Activated T-helper 1 cell treated with anti-CD3 and anti-CD28 coated beads, Interleukin-12 subunit alpha, Interleukin-12 subunit beta, Interleukin-2, Interleukin-4 antibody, amounts not matched to agents 30 ng/mL and 10 ng/mL and 1 ng/mL, durations not matched to agents 14 hours and 24 hours and 36 hours (primary cell): ENCODE results near the gene CECR2. TPM values are rescaled to one million over a fixed set of nuclear protein-coding genes. Genes with fewer than 3 reads are reported as not detected.

Source experiments
- DNase-seq: peaks from one replicate; pipeline ENCODE4 v3.0.0; 2021; ENCODE audit warnings: low spot score
- H3K27ac Mint-ChIP-seq: one replicate; pipeline ENCODE4 v1.8.0; 2021; ENCODE audit warnings: mild to moderate bottlenecking, mixed read lengths
- H3K27me3 Mint-ChIP-seq: one replicate; pipeline ENCODE4 v1.8.0; 2022; ENCODE audit warnings: mild to moderate bottlenecking, moderate library complexity, mixed read lengths; ENCODE audit not compliant: insufficient read depth
- H3K36me3 Mint-ChIP-seq: one replicate; pipeline ENCODE4 v1.8.0; 2021; ENCODE audit warnings: low read depth, mixed read lengths
- H3K4me1 Mint-ChIP-seq: one replicate; pipeline ENCODE4 v1.8.0; 2021; ENCODE audit warnings: low read depth, mixed read lengths
- H3K4me3 Mint-ChIP-seq: one replicate; pipeline ENCODE4 v1.8.0; 2021; ENCODE audit warnings: mild to moderate bottlenecking, moderate library complexity, mixed read lengths
- H3K9me3 Mint-ChIP-seq: one replicate; pipeline ENCODE4 v1.8.0; 2021; ENCODE audit warnings: mixed read lengths
- intact Hi-C: fragments of 100-400 bp; cut with micrococcal nuclease; formaldehyde crosslinking; loops from one replicate; pipeline ENCODE4 v1.15.1; 2024
- total RNA-seq: library from RNA; stranded (reverse); gene quantifications from 2 replicates; pipeline ENCODE4 v1.2.3, GENCODE V29; 2022

Gene CECR2
- total RNA-seq, 1 donor from 2014 or later = 0.18 TPM

DNA sequence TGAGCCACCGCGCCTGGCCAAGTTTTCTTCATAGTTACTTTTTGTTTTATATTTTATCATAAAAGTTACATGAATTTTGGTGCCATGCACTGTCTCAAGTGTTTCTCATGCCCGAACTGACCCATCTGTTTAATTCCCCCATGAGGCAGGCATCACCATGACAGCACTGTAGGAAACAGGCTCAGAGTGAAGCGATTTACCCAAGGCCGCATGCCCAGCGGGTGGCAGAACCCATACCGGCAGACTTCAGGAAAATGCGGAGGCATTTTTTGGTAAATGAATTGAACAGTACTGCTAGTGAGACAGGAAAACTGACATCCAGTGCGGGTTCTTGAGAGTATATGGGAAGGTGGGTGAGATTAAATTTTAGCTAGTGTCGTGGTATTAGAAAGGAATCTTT is 19.0 kb downstream of the CECR2 start:
- no peak overlapping the region for H3K4me3 Mint-ChIP-seq
- peaks cover 5% of the 10 kb centered on the region for H3K27me3 Mint-ChIP-seq
- H3K27ac Mint-ChIP-seq = no peak overlapping the region
- H3K9me3 Mint-ChIP-seq = no peaks in the 10 kb centered on the region
- H3K4me1 Mint-ChIP-seq = no peaks in the 10 kb centered on the region
- no peaks in the 10 kb centered on the region for H3K36me3 Mint-ChIP-seq
- intact Hi-C loops = no loop called here
- no peak for DNase-seq

GRCh38 chr22:17390087-17390486 is 20.8 kb downstream of the CECR2 start:
- Mint-ChIP-seq H3K4me1 (no peaks in the 10 kb centered on the region), H3K9me3 (no peaks in the 10 kb centered on the region), H3K36me3 (no peaks in the 10 kb centered on the region), H3K27ac (no peak overlapping the region), H3K4me3 (no peak overlapping the region), H3K27me3 (peaks cover 9% of the 10 kb centered on the region)
- DNase-seq = no peak
- intact Hi-C loops = no loop called here

DNA sequence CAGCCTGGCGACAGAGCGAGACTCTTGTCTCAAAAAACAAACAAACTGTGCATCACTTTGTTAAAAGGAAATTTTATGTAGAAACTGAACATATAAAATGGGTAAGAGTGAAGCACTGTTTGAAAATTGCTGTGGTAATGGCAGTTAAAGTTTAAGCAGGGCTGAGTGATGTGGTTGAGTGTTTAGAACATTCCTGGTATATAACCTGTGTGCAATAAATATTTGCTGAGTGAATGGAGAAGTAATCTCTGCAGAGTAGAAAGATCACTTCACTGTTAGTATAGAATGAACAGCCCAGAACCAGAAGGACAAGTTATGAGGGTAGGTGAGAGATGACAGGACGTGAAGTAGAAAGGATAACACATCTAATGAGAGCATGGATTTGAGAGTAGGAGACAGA is 27.3 kb downstream of the CECR2 start:
- Mint-ChIP-seq H3K36me3 (no peaks in the 10 kb centered on the region), H3K27ac (no peak overlapping the region), H3K4me1 (no peaks in the 10 kb centered on the region), H3K4me3 (no peak overlapping the region), H3K27me3 (peaks cover 9% of the 10 kb centered on the region), H3K9me3 (no peaks in the 10 kb centered on the region)
- intact Hi-C loops = no loop called here
- DNase-seq = no peak

- Mint-ChIP-seq H3K4me1 (no peaks in the 10 kb centered on the region), H3K27ac (no peak overlapping the region), H3K36me3 (no peaks in the 10 kb centered on the region), H3K9me3 (no peaks in the 10 kb centered on the region), H3K4me3 (no peak overlapping the region), H3K27me3 (peaks cover 9% of the 10 kb centered on the region)
- DNase-seq = no peak
- intact Hi-C loops = no loop called here
These were observed 28.7 kb downstream of the CECR2 start for GRCh38 chr22:17397756-17398547.

DNA sequence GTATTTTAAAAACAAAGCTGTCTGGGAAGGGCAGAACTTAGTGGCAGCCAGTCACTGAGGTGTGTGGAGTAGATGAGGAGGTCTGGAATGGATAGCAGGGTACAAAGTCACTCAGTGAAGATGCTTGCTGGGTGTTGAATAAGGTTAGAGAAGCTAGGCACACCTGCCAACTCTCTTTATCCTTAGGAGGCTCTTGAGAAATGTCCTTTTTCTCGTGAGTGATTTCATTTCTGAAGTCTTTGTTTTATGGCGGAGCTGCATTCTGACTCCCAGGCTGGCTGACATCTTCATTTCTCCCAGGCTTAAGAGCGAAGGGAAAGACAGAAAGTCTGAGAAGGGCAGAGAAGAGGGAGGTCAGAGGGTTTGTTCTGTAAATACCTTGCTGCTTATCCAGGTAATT is 31.0 kb downstream of the CECR2 start:
- Mint-ChIP-seq H3K36me3 (no peaks in the 10 kb centered on the region), H3K9me3 (no peaks in the 10 kb centered on the region), H3K4me3 (no peak overlapping the region), H3K27me3 (peaks cover 6% of the 10 kb centered on the region), H3K27ac (no peak overlapping the region), H3K4me1 (no peaks in the 10 kb centered on the region)
- intact Hi-C loops = no loop called here
- DNase-seq = no peak

- intact Hi-C loops = no loop called here
- H3K27me3 Mint-ChIP-seq = peaks cover 6% of the 10 kb centered on the region
These were observed 32.5 kb downstream of the CECR2 start for GRCh38 chr22:17401728-17402127.

DNA sequence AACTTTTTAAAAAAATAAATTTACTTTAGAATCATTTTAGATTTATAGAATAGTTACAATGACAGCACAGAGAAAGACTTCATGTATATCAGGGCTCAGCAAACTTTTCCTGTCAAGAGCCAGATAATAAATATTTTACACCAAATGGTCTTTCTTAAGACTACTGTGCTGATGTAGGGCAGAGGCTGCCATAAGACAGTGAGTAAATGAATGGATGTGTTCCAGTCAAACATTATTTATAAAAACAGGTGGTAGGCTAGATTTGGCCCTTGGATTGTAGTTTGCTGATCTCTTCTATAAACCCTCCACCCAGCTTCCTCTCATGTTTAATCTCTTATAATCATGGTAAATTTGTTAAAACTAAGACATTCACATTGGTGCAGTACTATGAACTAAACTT is 33.0 kb downstream of the CECR2 start:
- H3K9me3 Mint-ChIP-seq = no peaks in the 10 kb centered on the region
- H3K27me3 Mint-ChIP-seq = peaks cover 6% of the 10 kb centered on the region
- DNase-seq = no peak
- H3K36me3 Mint-ChIP-seq = no peaks in the 10 kb centered on the region
- intact Hi-C loops = no loop called here
- no peak overlapping the region for H3K4me3 Mint-ChIP-seq
- no peak overlapping the region for H3K27ac Mint-ChIP-seq
- no peaks in the 10 kb centered on the region for H3K4me1 Mint-ChIP-seq

More at GRCh38 chr22:17401728-17402127, 32.5 kb downstream of the CECR2 start:
- no peak for DNase-seq
- Mint-ChIP-seq H3K4me1 (no peaks in the 10 kb centered on the region), H3K36me3 (no peaks in the 10 kb centered on the region), H3K4me3 (no peak overlapping the region), H3K9me3 (no peaks in the 10 kb centered on the region), H3K27ac (no peak overlapping the region)

DNA sequence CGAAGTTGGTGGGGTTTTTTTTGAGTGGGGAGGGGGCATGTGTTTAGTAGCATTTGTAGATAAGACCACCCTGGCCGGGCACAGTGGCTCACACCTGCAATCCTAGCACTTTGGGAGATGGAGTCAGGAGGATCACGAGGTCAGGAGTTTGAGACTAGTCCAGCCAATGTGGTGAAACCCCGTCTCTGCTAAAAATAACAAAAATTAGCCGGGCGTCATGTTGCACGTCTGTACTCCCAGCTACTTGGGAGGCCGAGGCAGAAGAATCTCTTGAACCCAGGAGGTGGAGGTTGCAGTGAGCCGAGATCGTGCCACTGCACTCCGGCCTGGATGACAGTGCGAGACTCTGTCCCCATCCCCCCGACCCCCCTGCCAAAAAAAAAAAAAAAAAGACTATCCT is 34.6 kb downstream of the CECR2 start:
- H3K36me3 Mint-ChIP-seq = no peaks in the 10 kb centered on the region
- no peak for DNase-seq
- no peak overlapping the region for H3K27ac Mint-ChIP-seq
- no peaks in the 10 kb centered on the region for H3K4me1 Mint-ChIP-seq
- intact Hi-C loops = no loop called here
- no peak overlapping the region for H3K4me3 Mint-ChIP-seq
- H3K9me3 Mint-ChIP-seq = no peaks in the 10 kb centered on the region
- peaks cover 6% of the 10 kb centered on the region for H3K27me3 Mint-ChIP-seq

DNA sequence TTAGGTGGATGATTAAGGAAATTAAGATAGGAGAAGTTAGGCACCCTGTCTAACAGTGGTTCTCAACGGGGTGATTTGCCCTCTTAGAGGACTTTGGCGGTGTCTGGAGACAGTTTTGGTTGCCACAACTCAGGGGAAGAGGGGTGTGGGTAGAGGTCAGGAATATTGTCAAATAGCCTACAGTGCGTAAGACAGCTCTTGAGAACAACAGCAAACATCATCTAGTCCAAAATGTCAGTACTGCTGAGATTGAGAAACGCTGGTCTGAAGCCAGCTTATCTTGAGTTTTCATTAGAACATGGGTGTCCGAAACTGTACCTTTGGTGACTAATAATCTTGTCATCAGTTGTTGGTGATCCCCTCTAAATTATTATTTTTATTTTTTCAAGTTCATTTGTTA is 38.4 kb downstream of the CECR2 start:
- Mint-ChIP-seq H3K4me3 (no peak overlapping the region), H3K9me3 (no peaks in the 10 kb centered on the region)
- intact Hi-C loops = no loop called here

DNA sequence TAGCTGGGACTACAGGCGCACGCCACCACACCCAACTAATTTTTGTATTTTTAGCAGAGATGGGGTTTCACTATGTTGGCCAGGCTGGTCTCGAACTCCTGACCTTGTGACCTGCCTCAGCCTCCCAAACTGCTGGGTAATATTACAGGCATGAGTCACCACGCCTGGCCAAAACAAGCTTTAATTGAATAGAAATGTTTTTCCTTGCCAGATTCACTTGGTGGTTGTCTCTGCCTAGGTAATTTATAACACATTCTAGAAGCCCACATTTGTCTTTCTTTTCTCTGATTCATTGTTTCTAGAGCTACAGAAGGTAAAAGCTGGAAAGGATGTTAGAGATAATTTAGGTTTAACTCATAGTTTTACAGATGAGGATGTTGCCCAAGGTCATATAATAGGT is 41.3 kb downstream of the CECR2 start:
- intact Hi-C loops = no loop called here
- no peaks in the 10 kb centered on the region for H3K4me1 Mint-ChIP-seq
- H3K36me3 Mint-ChIP-seq = no peaks in the 10 kb centered on the region
- H3K9me3 Mint-ChIP-seq = no peaks in the 10 kb centered on the region
- peaks cover 4% of the 10 kb centered on the region for H3K27me3 Mint-ChIP-seq
- H3K4me3 Mint-ChIP-seq = no peak overlapping the region
- H3K27ac Mint-ChIP-seq = no peak overlapping the region
- no peak for DNase-seq

More for the DNA sequence above, 38.4 kb downstream of the CECR2 start:
- Mint-ChIP-seq H3K36me3 (no peaks in the 10 kb centered on the region), H3K27ac (no peak overlapping the region), H3K4me1 (no peaks in the 10 kb centered on the region), H3K27me3 (peaks cover 4% of the 10 kb centered on the region)
- DNase-seq = no peak

DNA sequence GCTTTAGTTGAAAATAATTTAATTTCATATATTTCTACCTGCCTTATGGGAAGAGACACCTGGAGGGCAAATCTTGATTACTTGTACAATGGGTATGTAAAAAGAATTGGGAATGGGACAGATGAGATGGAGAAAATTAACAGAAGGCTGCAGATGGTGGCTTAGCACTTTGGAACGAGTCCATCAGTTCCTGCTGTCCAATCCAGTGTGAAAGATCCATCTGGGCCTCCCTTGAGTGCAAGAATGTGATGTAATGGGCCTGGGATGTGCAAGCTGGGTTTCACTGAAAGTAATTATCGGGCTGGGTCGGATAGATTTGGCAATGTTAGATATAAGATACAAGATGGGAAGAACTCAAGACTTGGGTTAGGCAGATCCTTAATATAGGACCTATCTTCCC is 42.0 kb downstream of the CECR2 start:
- no peak overlapping the region for H3K4me3 Mint-ChIP-seq
- H3K27ac Mint-ChIP-seq = no peak overlapping the region
- H3K36me3 Mint-ChIP-seq = no peaks in the 10 kb centered on the region
- no peaks in the 10 kb centered on the region for H3K9me3 Mint-ChIP-seq
- DNase-seq = no peak
- intact Hi-C loops = no loop called here
- peaks cover 4% of the 10 kb centered on the region for H3K27me3 Mint-ChIP-seq
- no peaks in the 10 kb centered on the region for H3K4me1 Mint-ChIP-seq

GRCh38 chr22:17412232-17412631 is 43.0 kb downstream of the CECR2 start:
- Mint-ChIP-seq H3K9me3 (no peaks in the 10 kb centered on the region), H3K27ac (no peak overlapping the region), H3K4me3 (no peak overlapping the region), H3K4me1 (no peaks in the 10 kb centered on the region), H3K27me3 (peaks cover 4% of the 10 kb centered on the region), H3K36me3 (no peaks in the 10 kb centered on the region)
- DNase-seq = no peak
- intact Hi-C loops = no loop called here

GRCh38 chr22:17418890-17419324 is 49.6 kb downstream of the CECR2 start:
- intact Hi-C loops = no loop called here
- no peak for DNase-seq
- Mint-ChIP-seq H3K27ac (no peak overlapping the region), H3K9me3 (no peaks in the 10 kb centered on the region), H3K36me3 (no peaks in the 10 kb centered on the region), H3K4me3 (no peak overlapping the region), H3K27me3 (no peaks in the 10 kb centered on the region), H3K4me1 (no peaks in the 10 kb centered on the region)

DNA sequence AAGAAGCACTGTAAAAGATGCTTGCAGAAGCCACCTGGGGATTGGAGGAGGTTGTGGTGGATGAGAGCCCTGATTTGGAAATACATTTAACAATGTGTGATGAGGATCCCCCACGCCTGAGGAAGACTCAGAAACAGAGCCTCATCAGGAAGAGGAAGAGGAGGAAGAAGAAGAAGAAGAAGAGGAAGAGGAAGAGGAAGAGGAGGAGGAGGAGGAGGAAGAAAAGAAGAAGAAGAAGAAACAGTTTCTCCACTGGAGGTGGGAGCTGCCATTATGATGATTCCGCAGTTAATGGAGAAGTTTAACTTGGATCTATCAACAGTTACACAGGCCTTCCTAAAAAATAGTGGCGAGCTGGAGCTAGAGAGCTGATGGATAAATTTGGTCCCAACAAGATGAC is 50.1 kb downstream of the CECR2 start:
- H3K4me1 Mint-ChIP-seq = no peaks in the 10 kb centered on the region
- H3K9me3 Mint-ChIP-seq = no peaks in the 10 kb centered on the region
- intact Hi-C loops = no loop called here
- H3K27me3 Mint-ChIP-seq = no peaks in the 10 kb centered on the region
- H3K36me3 Mint-ChIP-seq = no peaks in the 10 kb centered on the region
- H3K4me3 Mint-ChIP-seq = no peak overlapping the region
- H3K27ac Mint-ChIP-seq = no peak overlapping the region
- no peak for DNase-seq
